Measurements from ENCODE around the gene GBA2. TPM values are rescaled to one million over a fixed set of nuclear protein-coding genes. Genes with fewer than 3 reads are reported as not detected.

GBA2 gene
- total RNA-seq: 50.3 and 121 TPM in 2 replicates

DNA sequence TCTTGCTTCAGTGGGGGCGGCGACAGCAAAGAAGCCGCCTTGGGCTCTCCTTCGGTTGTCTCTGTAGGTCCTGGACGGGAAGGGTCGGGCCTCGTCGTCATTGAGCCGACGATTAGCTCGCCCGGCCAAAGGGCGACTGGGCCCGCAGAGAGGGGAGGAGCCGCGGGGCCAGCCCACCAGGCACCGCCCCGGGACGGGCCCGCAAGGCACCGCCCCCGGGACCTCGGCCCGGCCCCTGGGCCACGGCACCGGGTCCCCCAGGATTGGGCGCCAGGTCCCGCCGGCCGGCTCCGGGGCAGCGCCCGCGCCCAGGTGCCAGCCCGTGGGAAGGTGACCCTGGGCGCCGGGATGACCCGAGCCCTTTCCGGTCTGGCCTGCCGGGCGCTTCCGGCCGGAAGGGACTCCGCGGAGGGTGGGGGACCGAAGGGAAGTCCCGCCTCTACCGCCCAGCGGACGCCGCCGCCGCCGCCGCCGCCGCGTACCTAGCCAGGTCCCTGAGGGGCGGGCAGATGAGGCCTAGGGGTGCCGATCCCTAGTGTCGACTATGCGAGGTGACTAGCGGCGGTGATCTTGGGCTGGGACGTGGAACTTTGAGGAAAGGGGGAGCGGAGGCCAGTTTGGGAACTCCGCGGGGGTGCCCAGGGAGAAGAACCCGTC is at the start of gene GBA2, which contains the start of gene RGP1:
Gene GBA2 (minus strand): TSS at position 371 of the 657 bp plus-strand sequence. CDS start 524 bp downstream, outside the sequence.
Gene RGP1 (plus strand): TSS at position 430 of the 657 bp plus-strand sequence. CDS start 469 bp downstream, outside the sequence.

DNA sequence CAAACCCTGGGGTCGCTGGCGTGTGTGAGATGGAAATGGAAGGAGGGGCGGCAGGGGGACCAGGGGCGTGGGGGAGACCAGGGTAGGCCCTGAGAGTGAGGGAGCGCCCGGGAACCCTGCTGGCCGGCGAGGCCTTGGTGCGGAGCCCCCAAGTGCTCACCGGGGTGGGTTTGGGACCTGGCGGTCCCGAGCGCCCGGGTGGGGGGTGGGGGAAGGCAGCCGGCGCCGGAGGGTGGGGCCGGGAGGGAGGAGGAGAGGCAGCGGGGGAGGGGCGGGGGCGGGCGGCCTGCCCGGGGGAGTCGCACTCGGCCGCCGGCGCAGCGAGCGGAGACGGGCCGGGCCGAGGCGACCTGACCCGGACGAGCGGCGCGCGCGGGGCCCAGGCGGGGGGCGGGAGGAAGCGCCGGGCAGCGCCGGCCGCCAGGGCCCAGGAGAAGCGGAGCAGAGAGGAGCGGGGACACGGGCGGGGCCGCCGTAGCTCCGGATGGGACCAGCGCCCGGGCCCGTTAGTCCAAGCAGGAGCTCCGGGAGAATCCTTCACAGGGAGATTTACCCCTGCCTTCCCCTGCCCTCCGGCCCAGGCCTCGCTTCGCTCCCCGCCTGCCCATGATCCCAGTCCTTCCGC is 42.4 kb upstream of the GBA2 start, which contains the start of gene NPR2:
Gene NPR2 (plus strand): TSS at position 295 of the 625 bp plus-strand sequence. CDS start 818 bp downstream, outside the sequence.

DNA sequence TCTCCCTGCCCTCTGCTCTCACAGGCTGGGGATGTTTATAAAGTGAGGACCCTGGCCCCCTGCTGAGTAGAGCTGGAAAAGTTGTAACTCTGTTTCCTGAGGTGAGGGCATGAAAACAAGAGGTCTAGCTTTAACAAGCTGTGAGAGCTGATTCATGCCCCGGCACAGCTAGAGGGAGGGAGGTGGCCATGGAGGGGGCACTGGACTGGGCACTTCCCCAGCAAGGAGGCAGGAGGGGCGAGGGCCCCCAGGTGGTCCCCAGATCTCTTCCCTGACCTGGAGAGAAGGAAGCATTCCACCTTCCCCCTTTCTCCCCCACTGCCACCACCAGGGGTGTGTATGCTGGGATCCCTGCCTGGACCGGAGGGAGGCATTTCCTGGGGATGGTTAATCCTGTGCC is 5.2 kb upstream of the GBA2 start, which contains the start of gene MSMP:
Gene MSMP (minus strand): TSS at position 13 of the 400 bp plus-strand sequence. CDS start 147 bp downstream, outside the sequence.

DNA sequence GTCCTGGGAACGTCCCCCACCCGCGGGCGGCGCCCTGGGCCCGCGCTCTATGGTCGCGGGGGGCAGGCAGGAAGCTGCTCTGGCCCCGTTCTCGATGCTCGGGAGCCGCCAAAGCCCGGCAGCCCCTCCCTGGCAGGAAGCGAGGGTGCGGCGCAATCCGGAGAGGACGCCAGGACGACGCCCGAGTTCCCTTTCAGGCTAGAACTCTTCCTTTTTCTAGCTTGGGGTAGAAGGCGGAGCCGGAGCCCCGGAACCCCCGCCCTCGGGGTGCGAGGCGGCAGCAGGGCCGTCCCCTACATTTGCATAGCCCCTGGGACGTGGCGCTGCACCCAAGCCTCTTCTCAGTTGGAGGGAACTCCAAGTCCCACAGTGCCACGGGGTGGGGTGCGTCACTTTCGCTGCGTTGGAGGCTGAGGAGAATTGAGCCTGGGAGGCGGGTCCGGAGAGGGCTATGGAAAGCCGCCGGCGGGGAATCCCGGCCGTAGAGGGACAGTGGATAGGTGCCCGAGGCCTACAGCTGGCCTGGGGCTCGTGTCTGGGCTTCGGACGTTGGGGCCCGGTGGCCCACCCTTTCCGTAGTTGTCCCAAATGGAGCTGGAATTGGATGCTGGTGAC is 16.7 kb downstream of the GBA2 start, which contains the start of the genes CREB3 and TLN1:
Gene CREB3 (plus strand): TSS at position 482 of the 615 bp plus-strand sequence. CDS start 107 bp downstream, at position 589.
Gene TLN1 (minus strand): TSS at position 11 of the 615 bp plus-strand sequence. CDS start 6,501 bp downstream, outside the sequence.

DNA sequence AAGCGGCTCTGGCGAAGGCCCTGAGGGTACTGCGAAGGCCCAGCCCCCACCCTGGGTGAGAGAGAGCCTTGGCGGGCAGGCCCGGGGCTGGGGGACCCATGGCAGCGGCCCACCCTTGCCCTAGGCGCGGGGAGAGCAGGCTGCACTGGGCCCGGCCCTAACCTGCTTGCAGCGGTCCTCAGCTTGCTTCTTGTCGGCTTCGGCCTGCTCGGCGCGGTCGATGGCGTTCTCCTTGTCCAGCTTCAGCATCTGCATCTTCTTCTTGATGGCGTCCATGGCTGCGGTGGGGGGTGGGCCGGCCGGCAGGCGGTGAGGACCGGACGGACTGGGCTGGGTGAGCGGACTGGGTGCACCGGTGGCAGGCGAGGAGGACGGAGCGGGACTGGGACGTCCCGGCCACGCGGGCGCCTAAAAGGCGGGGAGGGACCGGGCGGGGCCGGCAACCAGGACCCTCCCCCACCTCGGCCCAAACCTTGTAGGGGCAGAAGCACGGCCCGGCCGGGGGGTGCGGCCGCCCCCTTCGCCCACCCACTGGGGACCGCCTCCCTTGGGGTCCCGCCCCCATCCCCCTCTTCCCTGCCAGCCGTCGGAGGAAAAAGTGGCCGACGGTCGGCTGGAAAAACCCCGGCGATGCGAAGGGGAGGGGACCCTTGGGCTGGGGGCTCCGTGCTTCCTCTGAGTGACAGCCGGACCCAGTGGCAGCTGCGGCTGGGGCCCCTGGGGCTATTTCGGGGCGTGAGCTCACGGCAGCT is 59.3 kb downstream of the GBA2 start, which contains the start of gene TPM2:
Gene TPM2 (minus strand): TSS at position 384 of the 752 bp plus-strand sequence. CDS start 108 bp downstream, at position 276.

Other genes with a start within 250 kb of the GBA2 start
- 4.5 and 8.5 TPM in 2 replicates for gene TESK1, start 144.0 kb downstream of the GBA2 start, total RNA-seq
- 0.13 TPM in 1 of 2 replicates, not detected in the other for gene CD72, start 130.8 kb downstream of the GBA2 start, total RNA-seq
- gene SIT1, start 98.3 kb downstream of the GBA2 start, total RNA-seq: not detected in 2 replicates
- 15,158 and 208,384 TPM in 2 replicates for gene RMRP, start 91.2 kb downstream of the GBA2 start, total RNA-seq
- gene CCDC107, start 90.9 kb downstream of the GBA2 start, total RNA-seq: 10.3 and 13.6 TPM in 2 replicates
- gene ARHGEF39, start 84.0 kb downstream of the GBA2 start, total RNA-seq: 0.65 and 1.5 TPM in 2 replicates
- not detected in 2 replicates for gene CA9, start 75.3 kb downstream of the GBA2 start, total RNA-seq
- 17.1 and 24.1 TPM in 2 replicates for gene TPM2, start 59.3 kb downstream of the GBA2 start, total RNA-seq
- gene TLN1, start 17.0 kb downstream of the GBA2 start, total RNA-seq: 184 and 408 TPM in 2 replicates
- 39.2 and 57.3 TPM in 2 replicates for gene CREB3, start 16.6 kb downstream of the GBA2 start, total RNA-seq
- gene RGP1, start 59 bp upstream of the GBA2 start, total RNA-seq: 8.6 and 12.1 TPM in 2 replicates
- 6.2 and 90.9 TPM in 2 replicates for gene MSMP, start 5.0 kb upstream of the GBA2 start, total RNA-seq
- 3.2 and 4.1 TPM in 2 replicates for gene NPR2, start 42.4 kb upstream of the GBA2 start, total RNA-seq
- gene SPAG8, start 63.0 kb upstream of the GBA2 start, total RNA-seq: 0.32 TPM in 1 of 2 replicates, not detected in the other
- 7.1 and 25.1 TPM in 2 replicates for gene HINT2, start 65.8 kb upstream of the GBA2 start, total RNA-seq
- not detected in 2 replicates for gene FAM221B, start 79.5 kb upstream of the GBA2 start, total RNA-seq
- 0.16 and 0.57 TPM in 2 replicates for gene TMEM8B, start 80.0 kb upstream of the GBA2 start, total RNA-seq
- not detected in 2 replicates for gene OR13J1, start 121.2 kb upstream of the GBA2 start, total RNA-seq
- gene HRCT1, start 157.0 kb upstream of the GBA2 start, total RNA-seq: 0.32 and 3.5 TPM in 2 replicates
- 3.4 and 5.8 TPM in 2 replicates for gene SPAAR, start 160.3 kb upstream of the GBA2 start, total RNA-seq
- gene OR2S2, start 208.9 kb upstream of the GBA2 start, total RNA-seq: 0.06 TPM in 1 of 2 replicates, not detected in the other

Data from bladder microvascular endothelial cell (primary cell).